Measurements from ENCODE around the gene ANAPC2.

GRCh38 chr9:137230705-137231371, 42.5 kb upstream of the ANAPC2 start, which contains the start of gene SLC34A3:
- TF ChIP-seq CTCF (IDR thresholded peaks at IDR 0.05; ENCODE audit: low read depth, low read length, missing input control) (no peak), HNF4A (conservative IDR thresholded peaks at IDR 0.05) (no peak), TAF1 (conservative IDR thresholded peaks at IDR 0.05) (no peak), REST (IDR thresholded peaks at IDR 0.05) (no peak), FOXA1 (IDR thresholded peaks at IDR 0.05) (no peak), JUND (IDR thresholded peaks at IDR 0.05) (no peak), ATF3 (IDR thresholded peaks at IDR 0.05) (no peak), ZBTB33 (IDR thresholded peaks at IDR 0.05) (no peak), GABPA (IDR thresholded peaks at IDR 0.05 in 1 of 2, conservative IDR thresholded peaks at IDR 0.05 in 1 of 2) (no peak)
